GM12878 (cell line): ENCODE results near the gene ADCY7.

Source experiments
- MYC ChIP-seq: IDR thresholded peaks from 2 replicates; pipeline ENCODE4 v1.6.1; 2011; ENCODE audit warnings: mild to moderate bottlenecking, low read length, moderate library complexity, inconsistent platforms; ENCODE audit not compliant: insufficient read depth, insufficient replicate concordance, insufficient read length, severe bottlenecking
- NFIC ChIP-seq: IDR thresholded peaks from 2 replicates; pipeline ENCODE4 v1.6.1; 2012; ENCODE audit warnings: low read depth, mild to moderate bottlenecking, inconsistent platforms, low read length, moderate library complexity
- RAD51 ChIP-seq: fragments of 450-650 bp; IDR thresholded peaks from 2 replicates; pipeline ENCODE4 v1.6.1; 2016; ENCODE audit warnings: moderate library complexity, mild to moderate bottlenecking, inconsistent platforms

GRCh38 chr16:50298075-50298460, 31.7 kb downstream of the ADCY7 start:
- TF ChIP-seq MYC (no peak), RAD51 (no peak), NFIC (no peak)
